Esophagus squamous epithelium (tissue), 4 donors: ENCODE measurements around the gene UQCR10.

Experiments
- CTCF ChIP-seq, 6 experiments: fragments of 450-650 bp in 4 of 6; fragments of 200-600 bp in 2 of 6; sonication (generic) in 2 of 6; IDR thresholded peaks; one replicate each; pipeline ENCODE4 v1.5.1; 2016 to 2019; ENCODE audit warnings: antibody characterized with exemption in 6 of 6, mild to moderate bottlenecking in 4 of 6, moderate library complexity in 4 of 6
- POLR2A ChIP-seq, 4 donors: fragments of 450-650 bp; IDR thresholded peaks; one replicate each; pipeline ENCODE4 v1.6.1; 2017; ENCODE audit warnings: antibody characterized with exemption in 4 of 4, mild to moderate bottlenecking in 4 of 4, moderate library complexity in 3 of 4

- TF ChIP-seq CTCF (IDR thresholded peaks at IDR 0.05) (no peak), POLR2A (IDR thresholded peaks at IDR 0.05) (no peak)
Observed at GRCh38 chr22:29744902-29745301, 22.3 kb upstream of the UQCR10 start.
